ENCODE measurements around the gene ANKRD39.
"Not testable (repeated sequence)": the region's sequence is repeated elsewhere in the genome, so short reads cannot be mapped to it uniquely, and the experiment has no call there.

ANKRD39 gene

DNA sequence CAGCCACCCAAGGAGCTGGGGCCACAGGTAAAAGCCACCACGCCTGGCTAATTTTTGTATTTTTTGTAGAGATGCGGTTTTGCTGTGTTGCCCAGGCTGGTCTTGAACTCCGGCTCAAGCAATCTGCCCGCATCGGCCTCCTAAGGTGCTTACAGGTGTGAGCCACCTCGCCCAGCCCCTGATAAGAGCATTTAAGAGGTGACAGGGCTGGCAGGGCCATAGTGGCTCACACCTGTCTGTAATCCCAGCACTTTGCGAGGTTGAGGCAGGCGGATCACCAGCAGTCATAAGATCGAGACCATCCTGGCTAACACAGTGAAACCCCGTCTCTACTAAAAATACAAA lies 50.7 kb downstream of the ANKRD39 start:
- no peak for DNase-seq

GRCh38 chr2:96806468-96807126 lies 51.2 kb downstream of the ANKRD39 start:
- DNase-seq, result peak in 4 of 6 experiments; percentile 19 to 86 (median 77)

- not testable (repeated sequence) for DNase-seq
Observed at GRCh38 chr2:96805946-96806345, 51.9 kb downstream of the ANKRD39 start.

DNA sequence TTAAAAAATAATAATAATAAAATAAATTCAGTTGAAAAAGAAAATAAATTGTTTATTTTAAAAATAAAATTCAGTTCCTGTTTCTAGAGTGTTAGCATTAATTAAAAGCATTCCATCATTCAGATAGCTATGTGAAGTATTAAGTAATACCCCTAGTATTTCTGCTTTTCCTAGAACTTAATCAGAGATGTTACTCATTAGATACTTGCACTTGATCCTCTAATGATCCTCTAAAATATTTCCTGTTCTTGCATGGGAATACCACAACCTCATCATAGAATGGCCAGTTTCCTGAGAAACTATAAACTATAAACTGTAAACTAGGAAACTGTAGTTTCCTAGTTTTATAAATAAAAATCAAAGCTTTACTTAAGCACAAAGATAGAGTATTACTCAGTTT lies 52.8 kb downstream of the ANKRD39 start:
- DNase-seq, result no peak

- DNase-seq, result no peak
Observed at GRCh38 chr2:96802721-96803120, 55.1 kb downstream of the ANKRD39 start.

GRCh38 chr2:96801786-96802595 lies 55.8 kb downstream of the ANKRD39 start:
- no peak for DNase-seq

DNA sequence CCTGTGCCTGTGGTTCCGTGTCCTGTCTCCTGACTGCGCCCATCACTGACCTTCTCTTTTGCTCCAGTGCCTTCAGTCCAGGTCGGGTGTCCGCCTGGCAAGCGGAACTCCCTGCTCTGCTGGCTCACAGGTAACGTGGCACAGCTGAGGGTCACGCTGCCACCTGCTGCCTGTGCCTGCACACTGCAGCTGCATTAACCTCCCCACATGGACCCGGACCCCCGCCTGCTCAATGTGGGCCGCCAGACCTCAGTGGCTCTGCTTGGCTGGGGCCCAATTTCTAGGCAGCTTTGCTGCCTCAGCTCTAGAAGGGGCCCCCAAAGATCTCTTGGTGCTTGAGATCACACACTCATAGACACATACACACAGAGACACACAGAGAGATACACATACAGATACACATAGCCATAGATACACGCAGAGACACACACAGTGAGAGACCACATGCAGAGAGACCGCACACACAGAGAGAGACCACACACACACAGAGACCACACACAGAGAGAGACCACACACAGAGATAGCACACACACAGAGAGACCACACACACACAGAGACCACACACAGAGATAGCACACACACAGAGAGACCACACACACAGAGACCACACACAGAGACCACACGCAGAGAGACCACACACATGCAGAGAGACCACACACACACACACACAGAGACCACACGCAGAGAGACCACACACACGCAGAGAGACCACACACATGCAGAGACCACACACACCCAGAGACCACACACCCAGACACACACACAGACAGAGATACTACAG lies 56.6 kb downstream of the ANKRD39 start:
- DNase-seq, result peak; percentile 43 to 72 (median 52)

GRCh38 chr2:96800061-96801004 lies 57.5 kb downstream of the ANKRD39 start:
- no peak for DNase-seq

DNA sequence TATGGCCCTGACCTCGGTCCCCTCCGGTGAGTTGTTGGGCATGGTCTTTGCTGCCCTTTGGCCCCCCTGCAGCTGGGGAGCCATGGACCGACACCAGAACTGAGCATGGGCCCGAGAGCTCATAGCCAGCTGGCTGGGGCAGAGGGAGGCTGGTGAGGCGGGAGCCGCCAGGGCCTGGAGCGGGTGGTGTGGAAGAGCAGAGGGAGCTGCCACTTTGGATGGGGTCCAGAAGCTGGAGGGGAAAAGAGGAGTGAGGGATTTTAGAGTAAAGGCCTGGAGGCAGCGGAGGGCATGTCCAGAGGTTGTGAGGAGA lies 58.2 kb downstream of the ANKRD39 start:
- no peak for DNase-seq

DNA sequence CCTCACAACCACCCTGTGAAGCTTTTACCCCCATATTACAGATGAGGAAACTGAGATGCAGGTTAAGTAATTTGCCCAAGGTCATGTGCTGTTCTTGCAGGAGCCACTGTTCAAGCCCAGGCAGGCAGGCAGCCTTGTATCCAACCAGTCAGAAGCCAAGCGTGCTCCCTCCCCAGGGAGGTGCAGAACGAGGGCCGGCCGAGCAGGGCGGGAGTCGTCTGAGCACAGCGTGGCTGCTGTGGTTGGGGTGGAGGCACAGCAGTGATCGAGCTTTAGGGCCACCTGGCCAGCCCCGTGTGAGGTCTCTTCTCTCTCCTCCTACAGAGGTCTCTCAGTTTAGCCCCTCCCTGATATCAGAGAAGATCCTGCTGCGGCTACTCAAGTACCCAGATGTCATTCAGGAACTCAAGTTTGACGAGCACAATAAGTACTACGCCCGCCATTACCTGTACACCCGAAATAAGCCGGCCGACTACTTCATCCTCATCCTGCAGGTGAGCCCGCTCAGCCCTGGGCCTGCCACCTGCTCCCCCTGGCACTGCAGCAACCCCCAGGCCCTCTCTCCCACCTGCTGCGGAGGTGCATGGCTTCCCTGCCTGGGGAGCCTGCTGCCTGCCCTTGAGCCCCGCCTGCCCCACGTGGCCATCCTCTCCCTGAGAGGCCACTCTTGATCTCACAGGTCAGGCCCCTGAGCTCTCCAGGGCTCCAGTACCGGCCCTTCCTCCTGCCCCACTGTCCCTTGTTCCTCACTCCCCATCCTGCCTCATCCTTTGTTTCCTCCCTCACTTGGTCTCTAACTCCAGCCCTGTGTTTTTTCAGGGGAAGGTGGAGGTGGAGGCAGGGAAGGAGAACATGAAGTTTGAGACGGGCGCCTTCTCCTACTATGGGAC lies 58.8 kb downstream of the ANKRD39 start:
- DNase-seq, result no peak
